Type B pancreatic cell (in vitro differentiated cells): Measurements from ENCODE around the gene EDN1. TPM values are rescaled to one million over a fixed set of nuclear protein-coding genes. Genes with fewer than 3 reads are reported as not detected.
A peak's percentile ranks its signal among the peaks of the same experiment; 100 is the strongest.

Source experiments
- DNase-seq: peaks from one replicate; pipeline ENCODE4 v3.0.0; 2021; ENCODE audit warnings: mixed read lengths; ENCODE audit not compliant: unreplicated experiment; ENCODE audit errors: extremely low spot score
- H3K27ac Mint-ChIP-seq: 2 replicates; pipeline ENCODE4 v1.8.0; 2021; ENCODE audit warnings: mild to moderate bottlenecking, mixed read lengths
- H3K27me3 Mint-ChIP-seq: 2 replicates; pipeline ENCODE4 v1.8.0; 2021; ENCODE audit warnings: mixed read lengths
- H3K36me3 Mint-ChIP-seq: 2 replicates; pipeline ENCODE4 v1.8.0; 2021; ENCODE audit warnings: mixed read lengths
- H3K4me1 Mint-ChIP-seq: one replicate; pipeline ENCODE4 v1.8.0; 2021; ENCODE audit warnings: mixed read lengths; ENCODE audit not compliant: unreplicated experiment
- H3K4me3 Mint-ChIP-seq: 2 replicates; pipeline ENCODE4 v1.8.0; 2021; ENCODE audit warnings: mild to moderate bottlenecking, mixed read lengths
- H3K9me3 Mint-ChIP-seq: 2 replicates; pipeline ENCODE4 v1.8.0; 2021; ENCODE audit warnings: mixed read lengths
- CTCF ChIP-seq: fragments of 200-600 bp; sonication (generic); conservative IDR thresholded peaks from 2 replicates; pipeline ENCODE4 v1.5.0; 2021; ENCODE audit warnings: antibody characterized with exemption, mild to moderate bottlenecking
- total RNA-seq: library from RNA; stranded (reverse); gene quantifications from 2 replicates; pipeline ENCODE4 v1.2.1, GENCODE V29; 2021; ENCODE audit warnings: low replicate concordance

EDN1 gene
- total RNA-seq, 1 donor from 2014 or later: 8.9 TPM

GRCh38 chr6:12333128-12333527, 43.0 kb downstream of the EDN1 start:
- H3K4me1 Mint-ChIP-seq: peaks cover 9% of the 10 kb centered on the region
- DNase-seq: no peak
- TF ChIP-seq CTCF: no peak
- H3K27me3 Mint-ChIP-seq: peaks cover 4% of the 10 kb centered on the region
- no peak overlapping the region for H3K4me3 Mint-ChIP-seq
- H3K9me3 Mint-ChIP-seq: peaks cover 5% of the 10 kb centered on the region
- H3K36me3 Mint-ChIP-seq: no peaks in the 10 kb centered on the region
- H3K27ac Mint-ChIP-seq: no peak overlapping the region

GRCh38 chr6:12334526-12335130, 44.5 kb downstream of the EDN1 start:
- H3K4me1 Mint-ChIP-seq: peaks cover 2% of the 10 kb centered on the region
- no peaks in the 10 kb centered on the region for H3K36me3 Mint-ChIP-seq
- TF ChIP-seq CTCF: no peak
- peaks cover 10% of the 10 kb centered on the region for H3K9me3 Mint-ChIP-seq
- DNase-seq: no peak
- H3K27me3 Mint-ChIP-seq: no peaks in the 10 kb centered on the region
- H3K4me3 Mint-ChIP-seq: no peak overlapping the region
- peak overlapping the region; percentile 27 for H3K27ac Mint-ChIP-seq

- H3K27me3 Mint-ChIP-seq: no peaks in the 10 kb centered on the region
- peaks cover 7% of the 10 kb centered on the region for H3K4me1 Mint-ChIP-seq
- peaks cover 10% of the 10 kb centered on the region for H3K9me3 Mint-ChIP-seq
- no peak for DNase-seq
- no peaks in the 10 kb centered on the region for H3K36me3 Mint-ChIP-seq
- H3K27ac Mint-ChIP-seq: no peak overlapping the region
- H3K4me3 Mint-ChIP-seq: no peak overlapping the region
- TF ChIP-seq CTCF: no peak
These were observed 45.0 kb downstream of the EDN1 start for GRCh38 chr6:12335131-12335527.

- no peak overlapping the region for H3K27ac Mint-ChIP-seq
- no peak overlapping the region for H3K4me3 Mint-ChIP-seq
- peaks cover 5% of the 10 kb centered on the region for H3K9me3 Mint-ChIP-seq
- H3K27me3 Mint-ChIP-seq: peaks cover 4% of the 10 kb centered on the region
- DNase-seq: no peak
- H3K36me3 Mint-ChIP-seq: no peaks in the 10 kb centered on the region
- TF ChIP-seq CTCF: no peak
- H3K4me1 Mint-ChIP-seq: peaks cover 12% of the 10 kb centered on the region
These were observed 45.6 kb downstream of the EDN1 start for GRCh38 chr6:12335717-12336116.

GRCh38 chr6:12336121-12336971, 46.2 kb downstream of the EDN1 start:
- no peak overlapping the region for H3K27ac Mint-ChIP-seq
- no peak for DNase-seq
- H3K36me3 Mint-ChIP-seq: no peaks in the 10 kb centered on the region
- TF ChIP-seq CTCF: no peak
- peaks cover 4% of the 10 kb centered on the region for H3K27me3 Mint-ChIP-seq
- peaks cover 12% of the 10 kb centered on the region for H3K4me1 Mint-ChIP-seq
- peaks cover 5% of the 10 kb centered on the region for H3K9me3 Mint-ChIP-seq
- H3K4me3 Mint-ChIP-seq: no peak overlapping the region
